ENCODE measurements around the gene CLEC4F. TPM values are rescaled to one million over a fixed set of nuclear protein-coding genes. Genes with fewer than 3 reads are reported as not detected.

Gene CLEC4F
- total and polyA plus RNA-seq, 8 donors = 0.12 to 0.56 (median 0.21) TPM; not detected in 2

GRCh38 chr2:70759446-70759845, 61.0 kb downstream of the CLEC4F start:
- no peak for DNase-seq
- no peak overlapping the region for H3K27ac ChIP-seq
- WGBS, 2 donors = 74 to 77% methylated on average over 1 of the region's 1 CpG
- ATAC-seq = no peak
- no peaks in the 10 kb centered on the region for H3K9me3 ChIP-seq
- H3K4me1 ChIP-seq = no peaks in the 10 kb centered on the region
- H3K36me3 ChIP-seq = no peaks in the 10 kb centered on the region
- TF ChIP-seq, protein P1, sequence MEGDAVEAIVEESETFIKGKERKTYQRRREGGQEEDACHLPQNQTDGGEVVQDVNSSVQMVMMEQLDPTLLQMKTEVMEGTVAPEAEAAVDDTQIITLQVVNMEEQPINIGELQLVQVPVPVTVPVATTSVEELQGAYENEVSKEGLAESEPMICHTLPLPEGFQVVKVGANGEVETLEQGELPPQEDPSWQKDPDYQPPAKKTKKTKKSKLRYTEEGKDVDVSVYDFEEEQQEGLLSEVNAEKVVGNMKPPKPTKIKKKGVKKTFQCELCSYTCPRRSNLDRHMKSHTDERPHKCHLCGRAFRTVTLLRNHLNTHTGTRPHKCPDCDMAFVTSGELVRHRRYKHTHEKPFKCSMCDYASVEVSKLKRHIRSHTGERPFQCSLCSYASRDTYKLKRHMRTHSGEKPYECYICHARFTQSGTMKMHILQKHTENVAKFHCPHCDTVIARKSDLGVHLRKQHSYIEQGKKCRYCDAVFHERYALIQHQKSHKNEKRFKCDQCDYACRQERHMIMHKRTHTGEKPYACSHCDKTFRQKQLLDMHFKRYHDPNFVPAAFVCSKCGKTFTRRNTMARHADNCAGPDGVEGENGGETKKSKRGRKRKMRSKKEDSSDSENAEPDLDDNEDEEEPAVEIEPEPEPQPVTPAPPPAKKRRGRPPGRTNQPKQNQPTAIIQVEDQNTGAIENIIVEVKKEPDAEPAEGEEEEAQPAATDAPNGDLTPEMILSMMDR (IDR thresholded peaks at IDR 0.05) = no peak
- H3K27me3 ChIP-seq = no peaks in the 10 kb centered on the region
- no peak overlapping the region for H3K4me3 ChIP-seq
- FAIRE-seq = no peak
- intact Hi-C loops (cut with DNase I) = no loop called here

Other genes with a start within 250 kb of the CLEC4F start
- gene ADD2, start 52.4 kb downstream of the CLEC4F start, total RNA-seq = 1 to 10 TPM; 2.6 to 5.5 (median 4.0) TPM
- gene ADD2, start 52.4 kb downstream of the CLEC4F start, polyA plus RNA-seq = 1 to 10 TPM in 1 of 2 donors, under 1 TPM in 1; 0.38 to 1.2 TPM
- gene FIGLA, start 30.0 kb downstream of the CLEC4F start, total RNA-seq = under 1 TPM in 1 of 6 donors, not detected in 5; 0.83 TPM
- 1 to 10 TPM in 1 of 2 donors, not detected in 1; 1.1 TPM for gene FIGLA, start 30.0 kb downstream of the CLEC4F start, polyA plus RNA-seq
- gene CD207, start 15.2 kb upstream of the CLEC4F start, total RNA-seq = under 1 TPM in 4 of 6 donors, not detected in 2; 0.09 to 0.34 (median 0.19) TPM
- under 1 TPM; 0.11 to 0.16 TPM for gene CD207, start 15.2 kb upstream of the CLEC4F start, polyA plus RNA-seq
- gene VAX2, start 80.0 kb upstream of the CLEC4F start, total RNA-seq = 1 to 10 TPM in 4 of 6 donors, under 1 TPM in 2; 0.83 to 2.0 (median 1.2) TPM
- 1 to 10 TPM; 3.5 to 7.0 TPM for gene VAX2, start 80.0 kb upstream of the CLEC4F start, polyA plus RNA-seq
- gene ATP6V1B1, start 115.3 kb upstream of the CLEC4F start, total RNA-seq = 1 to 10 TPM; 1.4 to 3.1 (median 2.4) TPM
- gene ATP6V1B1, start 115.3 kb upstream of the CLEC4F start, polyA plus RNA-seq = 10 to 100 TPM; 10.9 to 17.0 TPM
- 1 to 10 TPM; 3.5 to 9.0 (median 5.6) TPM for gene ANKRD53, start 158.0 kb upstream of the CLEC4F start, total RNA-seq
- gene ANKRD53, start 158.0 kb upstream of the CLEC4F start, polyA plus RNA-seq = 10 to 100 TPM in 1 of 2 donors, 1 to 10 TPM in 1; 7.8 to 10.2 TPM
- 10 to 100 TPM; 37.5 to 46.2 (median 43.7) TPM for gene TEX261, start 174.3 kb upstream of the CLEC4F start, total RNA-seq
- gene TEX261, start 174.3 kb upstream of the CLEC4F start, polyA plus RNA-seq = 10 to 100 TPM; 19.0 to 24.9 TPM
- gene NAGK, start 248.0 kb upstream of the CLEC4F start, total RNA-seq = 10 to 100 TPM; 38.9 to 83.2 (median 54.4) TPM
- gene NAGK, start 248.0 kb upstream of the CLEC4F start, polyA plus RNA-seq = 100 to 1,000 TPM; 136 to 138 TPM